HG03571 (cell line): ENCODE results near the gene NDN.
"Not testable (repeated sequence)": the region's sequence is repeated elsewhere in the genome, so short reads cannot be mapped to it uniquely, and the experiment has no call there.

Source experiments
- ATAC-seq: cut with Tn5 transposase; IDR thresholded peaks from one replicate; pipeline ENCODE4 v1.9.1; 2021; ENCODE audit not compliant: unreplicated experiment

NDN gene

GRCh38 chr15:23687143-23687470, at the start of gene NDN:
NDN (minus strand) TSS chr15:23687305; CDS start chr15:23687217, 88 bp downstream.
- no peak for ATAC-seq

DNA sequence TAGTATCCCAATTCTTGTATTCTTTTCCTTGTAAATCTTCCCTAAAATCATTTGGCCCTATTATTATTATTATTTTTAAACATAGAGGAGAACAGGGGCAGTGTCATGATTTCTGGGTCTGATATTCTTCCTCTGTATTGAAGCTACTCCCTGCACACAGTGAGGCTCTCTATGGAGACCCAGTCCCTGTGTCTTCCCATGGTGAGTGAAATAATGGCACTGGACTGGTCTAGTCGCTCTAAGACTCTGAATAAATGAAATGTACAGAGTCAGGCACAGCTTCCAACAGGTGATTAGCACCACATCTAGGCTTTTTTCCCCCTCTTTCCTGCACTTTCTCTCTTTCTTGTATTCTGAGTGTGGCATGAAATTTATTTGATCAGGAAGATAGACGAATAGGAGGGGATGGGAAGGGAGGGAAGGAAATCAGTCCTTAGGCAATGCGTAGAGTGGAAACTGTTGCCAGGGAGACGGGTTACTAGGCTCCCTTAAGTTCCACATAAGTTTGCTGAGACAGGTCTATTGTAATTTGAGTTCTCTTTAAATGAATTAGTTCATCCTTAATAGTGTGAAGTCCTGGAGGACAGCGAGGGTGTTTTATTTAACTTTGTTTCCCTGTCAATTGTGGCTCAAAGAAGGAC, 49.0 kb upstream of the NDN start:
- ATAC-seq: no peak

GRCh38 chr15:23734862-23735261, 47.8 kb upstream of the NDN start:
- no peak for ATAC-seq

GRCh38 chr15:23713874-23714656, 27.0 kb upstream of the NDN start:
- not testable (repeated sequence) for ATAC-seq

DNA sequence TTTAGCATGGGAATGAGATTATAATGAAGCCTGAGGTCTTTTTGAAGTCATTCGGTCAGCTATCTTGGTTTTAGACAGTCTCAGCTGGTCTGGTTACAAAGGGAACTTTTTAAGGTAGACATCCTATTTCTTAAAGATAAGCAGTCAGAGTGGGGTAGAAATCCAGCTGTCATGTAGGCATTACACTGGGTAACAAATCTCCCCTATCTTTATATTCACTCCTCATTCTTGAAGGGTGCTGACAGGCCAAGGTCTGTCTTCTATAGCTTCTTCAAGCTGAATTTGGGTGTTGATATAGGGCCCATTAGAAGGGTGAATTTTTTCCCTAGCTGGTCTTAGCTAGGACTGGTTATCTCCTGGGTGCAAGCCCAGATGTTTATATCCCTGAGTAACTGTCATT, 21.2 kb upstream of the NDN start:
- no peak for ATAC-seq

DNA sequence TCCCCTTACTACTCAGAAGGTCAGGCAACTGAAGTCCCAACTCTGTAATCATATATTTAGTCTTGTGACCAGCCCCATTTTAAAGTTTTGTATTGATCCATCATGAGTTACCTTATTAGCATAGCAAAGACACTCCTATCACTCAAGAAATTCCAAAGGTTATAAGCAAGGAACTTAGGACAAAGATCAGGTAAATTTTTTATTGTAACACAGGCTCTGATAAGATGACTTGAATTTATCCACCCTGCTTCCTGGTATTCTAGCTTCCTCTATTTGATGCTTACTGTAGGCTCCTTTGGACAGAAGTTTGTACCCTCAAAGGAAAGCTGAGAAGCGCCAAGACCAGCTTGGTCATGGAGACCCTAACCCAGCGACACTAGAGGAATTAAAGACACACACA, 8.2 kb upstream of the NDN start:
- no peak for ATAC-seq

- no peak for ATAC-seq
Observed at GRCh38 chr15:23694592-23694991, 7.5 kb upstream of the NDN start.

GRCh38 chr15:23690450-23690852, 3.3 kb upstream of the NDN start:
- no peak for ATAC-seq

GRCh38 chr15:23690015-23690414, 2.9 kb upstream of the NDN start:
- ATAC-seq: no peak

GRCh38 chr15:23686466-23687142, 501 bp downstream of the NDN start:
- ATAC-seq: no peak

GRCh38 chr15:23671481-23671880, 15.6 kb downstream of the NDN start:
- ATAC-seq: no peak

DNA sequence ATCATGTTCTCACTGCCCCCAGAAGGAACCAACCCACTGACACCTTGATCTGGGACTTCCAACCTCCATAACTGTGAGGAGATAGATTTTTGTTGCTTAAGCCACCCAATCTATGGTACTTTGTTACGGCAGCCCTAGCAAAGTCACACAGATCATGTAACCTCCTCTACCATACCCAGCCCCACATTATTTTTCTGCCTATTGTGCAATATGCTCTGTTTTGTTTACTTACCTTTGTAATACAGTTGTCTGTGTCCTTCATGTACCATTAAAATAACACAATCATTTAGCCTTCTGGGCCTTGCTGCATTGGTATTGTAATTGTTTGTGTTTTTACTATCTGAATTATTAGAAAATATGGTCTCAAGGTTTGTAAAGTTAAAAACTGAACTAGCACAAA, 16.1 kb downstream of the NDN start:
- no peak for ATAC-seq

DNA sequence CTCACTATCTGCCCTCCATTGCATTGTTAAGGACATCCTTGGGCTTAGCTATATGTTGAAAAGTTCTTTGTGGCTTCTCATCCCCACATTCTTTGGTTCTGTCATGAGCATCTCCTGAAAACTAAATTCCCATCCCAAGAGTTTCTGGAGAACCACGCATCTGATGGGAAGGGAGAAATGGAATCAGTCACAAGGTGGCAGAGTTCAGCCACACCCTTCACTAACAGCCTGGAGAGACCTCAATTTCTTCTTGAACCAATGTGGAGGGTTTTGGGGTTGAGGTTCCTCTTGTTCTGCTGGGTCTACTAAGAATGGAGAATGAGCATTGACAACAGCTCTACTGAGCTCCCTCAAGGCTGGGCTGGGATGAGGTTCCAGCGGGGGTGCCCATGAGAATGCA, 23.9 kb downstream of the NDN start:
- no peak for ATAC-seq

GRCh38 chr15:23648920-23649515, 38.1 kb downstream of the NDN start:
- ATAC-seq: no peak

GRCh38 chr15:23647421-23648370, 39.4 kb downstream of the NDN start, which contains the start of gene MAGEL2:
MAGEL2 (minus strand) TSS chr15:23647867; CDS start chr15:23647742, 125 bp downstream.
- no peak for ATAC-seq

DNA sequence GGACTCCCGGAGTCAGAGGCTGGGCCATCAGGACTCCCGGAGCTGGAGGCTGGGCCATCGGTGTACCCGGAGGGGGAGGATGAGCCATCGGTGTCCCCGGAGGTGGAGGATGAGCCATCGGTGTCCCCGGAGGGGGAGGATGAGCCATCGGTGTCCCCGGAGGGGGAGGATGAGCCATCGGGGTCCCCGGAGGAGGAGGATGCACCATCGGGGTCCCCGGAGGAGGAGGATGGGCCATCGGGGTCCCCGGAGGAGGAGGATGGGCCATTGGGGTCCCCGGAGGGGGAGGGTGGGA, 40.2 kb downstream of the NDN start:
- ATAC-seq: no peak

DNA sequence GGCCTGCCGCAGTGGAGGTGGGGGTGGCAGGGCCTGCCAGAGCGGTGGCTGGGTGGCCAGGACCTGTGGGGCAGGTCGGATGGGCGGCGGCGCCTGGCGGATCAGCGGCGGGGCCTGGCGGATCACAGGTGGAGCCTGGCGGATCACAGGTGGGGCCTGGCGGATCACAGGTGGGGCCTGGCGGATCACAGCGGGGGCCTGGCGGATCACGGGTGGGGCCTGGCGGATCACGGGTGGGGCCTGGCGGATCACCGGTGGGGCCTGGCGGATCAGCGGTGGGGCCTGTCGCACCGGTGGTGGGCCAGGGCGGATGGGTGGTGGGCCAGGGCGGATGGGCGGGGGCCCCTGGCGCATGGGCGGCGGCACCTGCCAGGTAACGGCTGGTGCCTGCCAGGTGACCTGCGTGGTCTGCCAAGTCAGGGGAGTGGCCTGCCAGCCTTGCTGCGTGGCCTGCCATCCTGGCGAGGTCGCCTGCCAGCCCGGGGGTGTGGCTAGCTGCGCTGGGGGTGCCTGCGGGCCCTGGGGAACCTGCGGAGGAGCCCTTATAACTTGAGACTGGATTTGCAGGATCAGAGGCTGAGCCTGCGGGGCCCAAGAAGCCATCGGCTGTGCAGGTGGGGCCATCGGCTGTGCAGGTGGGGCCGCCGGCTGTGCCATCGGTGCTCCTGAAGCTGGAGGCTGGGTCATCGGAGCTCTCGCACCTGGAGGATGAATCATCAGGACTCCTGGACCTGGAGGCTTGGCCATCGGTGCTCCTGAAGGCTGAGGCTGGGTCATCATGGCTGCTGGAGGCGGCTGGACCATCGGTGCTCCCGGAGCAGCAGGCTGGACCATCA, 40.7 kb downstream of the NDN start:
- ATAC-seq: no peak

DNA sequence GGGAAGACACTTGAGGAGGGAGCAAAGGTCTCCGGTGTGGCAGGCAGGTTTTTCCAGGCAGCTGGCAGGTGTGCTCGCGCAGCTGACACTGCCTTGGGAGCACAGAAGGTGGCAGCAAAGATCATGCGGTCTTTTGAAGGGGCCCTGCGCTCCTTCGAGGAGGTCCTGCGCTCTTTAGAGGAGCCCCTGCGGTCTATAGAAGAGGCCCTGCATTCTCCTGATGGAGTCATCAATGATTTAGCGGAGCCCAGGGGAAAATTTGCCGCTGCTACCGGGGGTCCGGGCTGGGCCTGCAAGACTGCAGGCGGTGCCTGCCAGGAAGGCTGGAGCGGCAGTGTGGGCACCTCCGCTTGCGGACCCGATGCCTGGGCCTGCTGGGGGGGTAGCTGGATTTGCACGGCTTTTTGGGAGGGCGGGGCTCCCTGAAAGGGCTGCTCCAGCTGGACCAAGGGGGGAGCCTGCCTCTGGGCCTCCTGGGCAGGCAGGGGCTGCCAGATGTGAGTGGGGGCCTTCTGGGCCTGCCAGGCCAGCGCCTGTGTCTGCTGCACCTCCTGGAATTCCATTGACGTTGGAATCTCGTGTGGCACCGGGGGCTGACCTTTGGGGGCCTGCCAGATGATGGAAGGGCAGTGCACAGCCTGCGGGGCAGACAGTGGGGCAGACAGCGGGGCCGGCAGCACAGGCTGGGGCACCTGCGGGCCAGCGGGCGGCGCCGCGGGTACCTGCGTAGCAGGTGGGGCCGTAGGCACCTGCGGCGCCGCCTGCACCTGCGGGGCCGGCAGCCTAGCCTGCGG, 41.5 kb downstream of the NDN start:
- ATAC-seq: no peak

DNA sequence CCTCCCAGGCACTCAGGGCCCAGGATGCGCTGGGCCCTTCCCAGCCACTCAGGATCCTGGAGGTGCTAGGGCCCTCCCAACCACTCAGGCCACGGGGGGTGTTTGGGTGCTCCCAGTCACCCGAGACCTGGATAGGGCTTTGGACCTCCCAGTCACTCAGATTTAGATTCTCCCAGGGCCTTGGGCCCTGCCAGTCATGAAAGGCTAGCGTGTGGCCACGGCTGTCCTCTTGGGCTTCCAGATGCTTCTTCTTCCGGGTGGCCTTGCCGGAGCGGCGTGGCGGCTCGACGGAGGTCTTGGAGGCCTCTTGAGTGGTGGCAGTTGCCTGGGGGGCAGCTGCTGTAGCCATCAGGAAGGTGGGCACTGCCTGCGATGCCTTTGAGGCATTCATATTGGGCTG, 42.3 kb downstream of the NDN start:
- ATAC-seq: no peak
